Measurements from ENCODE around the gene ADNP.
A peak's percentile ranks its signal among the peaks of the same experiment; 100 is the strongest.

Gene ADNP

GRCh38 chr20:50855498-50856474 is 75.5 kb downstream of the ADNP start:
- no peak for DNase-seq
- intact Hi-C loops (cut with DNase I), result no loop called here

- no peak for DNase-seq
These were observed 76.6 kb downstream of the ADNP start for GRCh38 chr20:50854506-50855249.

GRCh38 chr20:50852085-50852484 is 79.2 kb downstream of the ADNP start:
- no peak for DNase-seq

More at GRCh38 chr20:50854506-50855249, 76.6 kb downstream of the ADNP start:
- intact Hi-C loops (cut with DNase I), result no loop called here

GRCh38 chr20:50850721-50851286 is 80.4 kb downstream of the ADNP start:
- no peak for DNase-seq
- intact Hi-C loops (cut with DNase I), result no loop called here

More at GRCh38 chr20:50852085-50852484, 79.2 kb downstream of the ADNP start:
- intact Hi-C loops (cut with DNase I), result no loop called here

- intact Hi-C loops (cut with DNase I), result no loop called here
- DNase-seq, result peak in 1 of 10 donors; percentile 79
These were observed 82.2 kb downstream of the ADNP start for GRCh38 chr20:50848846-50849673.

- peak in 1 of 10 donors; percentile 16 for DNase-seq
- intact Hi-C loops (cut with DNase I), result no loop called here
These were observed 82.9 kb downstream of the ADNP start for GRCh38 chr20:50848341-50848808.

GRCh38 chr20:50845566-50846215 is 85.5 kb downstream of the ADNP start:
- intact Hi-C loops (cut with DNase I), result no loop called here
- DNase-seq, result peak in 1 of 10 donors; percentile 78

GRCh38 chr20:50844430-50845100 is 86.7 kb downstream of the ADNP start:
- no peak for DNase-seq
- intact Hi-C loops (cut with DNase I), result no loop called here

GRCh38 chr20:50843331-50844276 is 87.6 kb downstream of the ADNP start:
- intact Hi-C loops (cut with DNase I), result no loop called here

GRCh38 chr20:50842821-50843220 is 88.4 kb downstream of the ADNP start:
- intact Hi-C loops (cut with DNase I), result no loop called here
- no peak for DNase-seq

More at GRCh38 chr20:50843331-50844276, 87.6 kb downstream of the ADNP start:
- DNase-seq, result no peak

Measured in posterior cingulate gyrus (tissue), 11 donors.